ENCODE measurements around the gene HMCN1. TPM values are rescaled to one million over a fixed set of nuclear protein-coding genes. Genes with fewer than 3 reads are reported as not detected.
A peak's percentile ranks its signal among the peaks of the same experiment; 100 is the strongest.

HMCN1 gene
- total RNA-seq, 6 donors from 2014 or later, result 15.7 to 43.3 (median 27.2) TPM

DNA sequence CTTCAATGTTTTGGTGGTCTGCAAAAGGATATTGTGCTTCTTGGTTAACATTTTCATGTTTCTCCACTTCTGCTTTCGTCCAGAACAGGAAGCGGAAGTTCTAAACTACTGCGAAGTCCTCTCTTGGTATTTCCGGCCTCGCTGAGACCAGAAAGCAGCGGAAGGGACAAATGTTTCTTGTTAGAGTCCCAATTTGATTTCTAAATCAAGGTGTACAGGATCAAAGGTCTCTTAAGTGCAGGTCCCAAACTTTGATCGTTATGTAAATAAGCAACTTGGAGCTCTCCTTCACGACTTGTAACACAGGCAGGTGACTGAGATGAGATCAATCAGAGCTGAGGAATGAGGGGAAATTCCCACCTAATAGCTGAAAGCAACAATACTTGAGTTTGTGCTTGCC, 40.1 kb upstream of the HMCN1 start:
- no peaks in the 10 kb centered on the region for H3K36me3 ChIP-seq
- ATAC-seq (ENCODE audit: low FRiP score in 2 of 2) (peak in 1 of 2 donors; percentile 63), DNase-seq (peak in 1 of 2 donors; percentile 45)
- peaks cover 5 to 15% (median 11%) of the 10 kb centered on the region in 4 donors for H3K4me1 ChIP-seq
- WGBS, 2 donors, result 13 to 18% methylated on average over 8 of the region's 8 CpGs
- H3K4me3 ChIP-seq, result peak overlapping the region in 3 of 4 donors; percentile 11 to 35 (median 33)
- no peaks in the 10 kb centered on the region for H3K27me3 ChIP-seq
- H3K9me3 ChIP-seq, result no peaks in the 10 kb centered on the region
- H3K27ac ChIP-seq, result peak overlapping the region; percentile 48 to 81 (median 70)
- TF ChIP-seq EP300 (IDR thresholded peaks at IDR 0.05) (peak in 1 of 4 donors; percentile 6), POLR2AphosphoS5 (IDR thresholded peaks at IDR 0.05) (peak in 1 of 2 donors; percentile 39), POLR2A (IDR thresholded peaks at IDR 0.05) (no peak)
- TF ChIP-seq, protein P1, sequence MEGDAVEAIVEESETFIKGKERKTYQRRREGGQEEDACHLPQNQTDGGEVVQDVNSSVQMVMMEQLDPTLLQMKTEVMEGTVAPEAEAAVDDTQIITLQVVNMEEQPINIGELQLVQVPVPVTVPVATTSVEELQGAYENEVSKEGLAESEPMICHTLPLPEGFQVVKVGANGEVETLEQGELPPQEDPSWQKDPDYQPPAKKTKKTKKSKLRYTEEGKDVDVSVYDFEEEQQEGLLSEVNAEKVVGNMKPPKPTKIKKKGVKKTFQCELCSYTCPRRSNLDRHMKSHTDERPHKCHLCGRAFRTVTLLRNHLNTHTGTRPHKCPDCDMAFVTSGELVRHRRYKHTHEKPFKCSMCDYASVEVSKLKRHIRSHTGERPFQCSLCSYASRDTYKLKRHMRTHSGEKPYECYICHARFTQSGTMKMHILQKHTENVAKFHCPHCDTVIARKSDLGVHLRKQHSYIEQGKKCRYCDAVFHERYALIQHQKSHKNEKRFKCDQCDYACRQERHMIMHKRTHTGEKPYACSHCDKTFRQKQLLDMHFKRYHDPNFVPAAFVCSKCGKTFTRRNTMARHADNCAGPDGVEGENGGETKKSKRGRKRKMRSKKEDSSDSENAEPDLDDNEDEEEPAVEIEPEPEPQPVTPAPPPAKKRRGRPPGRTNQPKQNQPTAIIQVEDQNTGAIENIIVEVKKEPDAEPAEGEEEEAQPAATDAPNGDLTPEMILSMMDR (IDR thresholded peaks at IDR 0.05), result no peak

DNA sequence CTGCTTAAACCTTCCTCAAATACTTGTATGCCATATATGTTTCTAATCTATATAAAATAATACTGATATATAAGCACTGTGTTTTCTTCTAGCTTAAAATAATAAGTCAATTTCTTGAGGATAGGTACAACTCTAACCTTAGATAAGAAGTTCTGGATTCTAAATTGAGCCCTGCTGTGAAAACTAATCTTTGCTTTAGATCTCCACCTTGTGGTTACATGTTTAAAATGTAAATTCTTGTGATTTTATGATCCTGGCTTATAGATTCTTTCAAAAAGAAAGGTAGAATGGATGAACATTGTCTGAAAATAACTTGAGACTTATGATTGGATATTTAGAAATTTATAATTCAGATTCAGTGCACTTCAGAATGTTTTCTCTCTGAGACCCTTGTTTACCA, 38.9 kb upstream of the HMCN1 start:
- Histone ChIP-seq H3K27ac (no peak overlapping the region), H3K9me3 (no peaks in the 10 kb centered on the region), H3K4me1 (peaks cover 5 to 15% (median 11%) of the 10 kb centered on the region in 4 donors), H3K36me3 (no peaks in the 10 kb centered on the region), H3K4me3 (no peak overlapping the region), H3K27me3 (no peaks in the 10 kb centered on the region)
- no peak for DNase-seq
- ATAC-seq (ENCODE audit: low FRiP score in 2 of 2), result no peak
- TF ChIP-seq EP300 (IDR thresholded peaks at IDR 0.05) (no peak), POLR2A (IDR thresholded peaks at IDR 0.05) (no peak), POLR2AphosphoS5 (IDR thresholded peaks at IDR 0.05) (no peak)
- TF ChIP-seq, protein P1 (IDR thresholded peaks at IDR 0.05), result no peak

DNA sequence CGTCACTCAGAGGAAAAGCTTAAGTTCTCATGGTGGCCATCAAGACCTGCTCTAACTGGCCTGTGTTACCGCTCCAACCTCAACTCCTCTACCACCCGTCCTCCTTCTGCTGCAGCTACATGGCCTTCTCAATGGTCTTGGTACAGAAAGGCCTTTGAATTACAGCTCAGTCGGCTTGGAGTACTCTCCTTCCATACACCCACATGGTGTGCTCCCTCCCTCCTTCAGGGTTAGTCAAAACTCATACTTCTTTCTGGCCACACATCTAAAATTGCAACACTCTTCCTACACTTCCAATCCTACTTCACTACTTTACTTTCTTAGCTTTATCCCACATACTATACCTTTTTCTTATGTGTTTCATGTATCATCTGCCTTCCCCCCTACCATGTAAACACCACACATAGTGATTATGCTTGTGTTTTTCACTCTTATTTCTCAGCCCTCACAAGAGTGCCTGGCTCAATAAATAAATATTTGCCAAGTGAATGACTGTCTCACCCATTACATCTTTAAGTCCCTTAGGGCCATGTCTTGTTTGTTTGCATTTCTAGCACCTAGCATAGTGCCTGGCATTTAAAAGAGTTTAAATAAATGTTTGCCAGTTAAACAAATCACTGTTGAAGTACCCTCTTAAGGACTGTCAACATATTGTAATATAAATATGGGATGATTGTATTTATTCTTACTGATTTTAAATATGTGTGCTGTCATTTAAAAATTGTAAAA, 37.6 kb upstream of the HMCN1 start:
- ATAC-seq (ENCODE audit: low FRiP score in 2 of 2) (peak in 1 of 2 donors; percentile 83), DNase-seq (peak in 1 of 2 donors; percentile 22)
- WGBS, 2 donors, result 76 to 77% methylated on average over 4 of the region's 4 CpGs
- Histone ChIP-seq H3K27me3 (no peaks in the 10 kb centered on the region), H3K27ac (no peak overlapping the region), H3K36me3 (no peaks in the 10 kb centered on the region), H3K4me1 (peaks cover 5 to 15% (median 11%) of the 10 kb centered on the region in 4 donors), H3K9me3 (no peaks in the 10 kb centered on the region), H3K4me3 (no peak overlapping the region)
- TF ChIP-seq, protein P1 (IDR thresholded peaks at IDR 0.05), result no peak
- TF ChIP-seq POLR2AphosphoS5 (IDR thresholded peaks at IDR 0.05) (no peak), POLR2A (IDR thresholded peaks at IDR 0.05) (no peak), EP300 (IDR thresholded peaks at IDR 0.05) (no peak)

DNA sequence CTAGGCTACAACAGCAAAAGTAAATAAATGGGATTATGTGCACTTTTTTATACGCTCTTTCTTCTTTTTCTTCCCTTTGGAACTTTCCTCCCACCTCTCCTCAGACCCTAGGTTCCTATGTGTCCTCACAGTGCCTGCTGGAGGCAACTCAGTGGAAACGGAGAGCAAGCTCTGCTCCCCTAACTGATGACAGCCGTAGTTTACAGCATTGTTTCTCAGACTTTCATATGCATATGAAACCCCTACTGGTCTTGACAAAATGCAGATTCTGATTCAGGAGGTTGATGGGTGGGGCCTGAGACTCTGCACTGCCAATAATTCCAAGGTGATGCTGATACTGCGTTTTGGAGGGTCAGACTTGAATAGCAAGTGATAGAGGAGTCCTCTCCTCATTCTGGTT, 34.3 kb upstream of the HMCN1 start:
- ATAC-seq (ENCODE audit: low FRiP score in 2 of 2) (no peak), DNase-seq (no peak)
- WGBS, 2 donors, result 88 to 90% methylated on average over 4 of the region's 4 CpGs
- H3K4me3 ChIP-seq, result no peak overlapping the region
- no peaks in the 10 kb centered on the region for H3K36me3 ChIP-seq
- H3K27ac ChIP-seq, result no peak overlapping the region
- no peaks in the 10 kb centered on the region for H3K9me3 ChIP-seq
- peaks cover 0 to 4% (median 1%) of the 10 kb centered on the region in 4 donors for H3K4me1 ChIP-seq
- no peaks in the 10 kb centered on the region for H3K27me3 ChIP-seq
- TF ChIP-seq EP300 (IDR thresholded peaks at IDR 0.05) (no peak), POLR2AphosphoS5 (IDR thresholded peaks at IDR 0.05) (no peak), POLR2A (IDR thresholded peaks at IDR 0.05) (no peak)
- TF ChIP-seq, protein P1 (IDR thresholded peaks at IDR 0.05), result no peak

DNA sequence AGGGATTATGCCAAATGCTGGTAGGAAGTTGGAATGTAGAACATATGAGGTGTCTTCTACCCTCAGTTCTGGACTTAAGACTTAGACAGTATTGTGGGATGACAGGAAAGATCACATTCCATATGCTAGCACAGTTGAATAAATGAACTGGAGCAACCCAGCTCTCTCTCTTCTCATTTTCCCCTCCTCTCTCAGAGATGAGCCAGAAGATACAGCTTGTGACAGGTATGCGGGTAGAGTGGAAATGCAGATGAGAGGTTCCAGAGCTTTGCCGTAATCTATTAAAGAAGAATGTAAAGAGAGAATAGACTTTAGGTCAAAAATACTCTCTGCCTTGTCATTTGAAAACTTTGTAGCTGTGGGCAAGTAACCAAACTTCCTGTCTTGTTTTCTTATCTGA, 32.5 kb upstream of the HMCN1 start:
- TF ChIP-seq, protein P1 (IDR thresholded peaks at IDR 0.05), result no peak
- TF ChIP-seq POLR2AphosphoS5 (IDR thresholded peaks at IDR 0.05) (no peak), EP300 (IDR thresholded peaks at IDR 0.05) (no peak), POLR2A (IDR thresholded peaks at IDR 0.05) (no peak)
- DNase-seq (no peak), ATAC-seq (ENCODE audit: low FRiP score in 2 of 2) (no peak)
- Histone ChIP-seq H3K9me3 (no peaks in the 10 kb centered on the region), H3K27ac (no peak overlapping the region), H3K36me3 (no peaks in the 10 kb centered on the region), H3K4me1 (no peaks in the 10 kb centered on the region), H3K4me3 (no peak overlapping the region), H3K27me3 (no peaks in the 10 kb centered on the region)
- 85 to 91% methylated on average over 2 of the region's 2 CpGs for WGBS, 2 donors

All from upper lobe of left lung (tissue), 6 donors.